Measurements from ENCODE around the gene UBE2H.

The UBE2H gene

DNA sequence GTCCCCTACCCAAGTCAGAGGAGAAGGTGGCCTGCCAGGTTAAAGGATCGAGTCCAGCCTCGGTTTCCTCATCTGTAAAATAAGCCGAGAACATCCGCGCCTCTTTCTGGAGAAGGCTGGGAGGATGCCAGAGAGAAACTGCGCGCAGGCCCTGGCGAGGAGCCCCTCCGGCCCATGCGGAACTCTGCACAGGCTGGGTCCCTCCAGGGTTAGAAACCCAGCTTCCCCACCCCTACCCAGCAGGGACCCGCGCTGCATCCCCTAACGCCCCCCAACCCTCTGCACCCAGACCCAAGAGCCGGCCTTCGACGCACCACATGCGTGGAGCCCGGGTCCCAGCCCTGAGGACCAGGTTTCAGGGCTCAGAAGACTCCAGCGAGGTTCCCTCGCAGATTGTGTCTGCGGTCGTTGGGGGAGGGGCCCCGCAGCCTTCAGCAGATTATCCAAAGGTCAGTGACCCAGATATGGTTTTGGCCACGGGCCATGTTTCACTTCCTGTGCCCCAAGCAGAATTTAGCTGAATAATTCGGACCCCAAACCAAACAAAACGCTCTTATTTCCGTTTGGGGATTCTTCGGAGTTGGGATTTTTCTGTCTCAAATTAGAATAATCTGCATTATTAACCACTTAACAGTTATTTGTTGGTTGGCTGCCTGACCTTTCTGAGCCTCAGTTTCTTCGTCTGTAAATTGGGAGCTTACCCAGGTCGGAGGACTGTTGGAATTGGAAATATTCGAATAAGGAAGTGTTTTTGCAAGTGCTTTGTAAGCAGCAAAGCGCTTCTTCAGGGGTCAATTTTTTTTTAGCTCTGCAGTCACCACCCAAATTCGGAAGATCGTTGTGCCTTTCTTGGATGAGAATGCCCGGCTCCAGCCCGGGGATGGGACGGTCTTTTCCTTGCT lies 167.7 kb downstream of the UBE2H start:
- DNase-seq (ENCODE audit: low read depth) = no peak

- DNase-seq (ENCODE audit: low read depth) = no peak
Observed at GRCh38 chr7:129784437-129784782, 168.3 kb downstream of the UBE2H start.

DNA sequence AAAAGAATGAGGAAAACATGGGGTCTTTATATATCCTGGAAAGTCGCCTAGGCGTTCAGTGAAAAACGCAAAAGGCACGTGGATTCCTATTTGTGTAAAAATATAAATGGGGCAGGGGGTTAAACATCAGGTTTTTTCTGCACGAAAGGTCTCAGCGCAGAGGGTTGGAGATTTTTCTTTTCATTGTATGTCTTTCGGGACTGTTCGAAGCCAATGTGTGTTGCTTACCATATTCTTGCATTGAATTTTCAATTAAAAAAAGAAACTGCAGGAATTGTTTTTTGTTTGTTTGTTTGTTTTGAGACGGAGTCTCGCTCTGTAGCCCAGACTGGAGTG lies 169.2 kb downstream of the UBE2H start:
- DNase-seq (ENCODE audit: low read depth) = no peak

GRCh38 chr7:129782818-129783583 lies 169.8 kb downstream of the UBE2H start:
- DNase-seq (ENCODE audit: low read depth) = no peak

- DNase-seq (ENCODE audit: low read depth) = no peak
Observed at GRCh38 chr7:129781928-129782817, 170.6 kb downstream of the UBE2H start.

GRCh38 chr7:129780974-129781927 lies 171.5 kb downstream of the UBE2H start:
- no peak for DNase-seq (ENCODE audit: low read depth)
